ENCODE results near the gene APBA2.

DNA sequence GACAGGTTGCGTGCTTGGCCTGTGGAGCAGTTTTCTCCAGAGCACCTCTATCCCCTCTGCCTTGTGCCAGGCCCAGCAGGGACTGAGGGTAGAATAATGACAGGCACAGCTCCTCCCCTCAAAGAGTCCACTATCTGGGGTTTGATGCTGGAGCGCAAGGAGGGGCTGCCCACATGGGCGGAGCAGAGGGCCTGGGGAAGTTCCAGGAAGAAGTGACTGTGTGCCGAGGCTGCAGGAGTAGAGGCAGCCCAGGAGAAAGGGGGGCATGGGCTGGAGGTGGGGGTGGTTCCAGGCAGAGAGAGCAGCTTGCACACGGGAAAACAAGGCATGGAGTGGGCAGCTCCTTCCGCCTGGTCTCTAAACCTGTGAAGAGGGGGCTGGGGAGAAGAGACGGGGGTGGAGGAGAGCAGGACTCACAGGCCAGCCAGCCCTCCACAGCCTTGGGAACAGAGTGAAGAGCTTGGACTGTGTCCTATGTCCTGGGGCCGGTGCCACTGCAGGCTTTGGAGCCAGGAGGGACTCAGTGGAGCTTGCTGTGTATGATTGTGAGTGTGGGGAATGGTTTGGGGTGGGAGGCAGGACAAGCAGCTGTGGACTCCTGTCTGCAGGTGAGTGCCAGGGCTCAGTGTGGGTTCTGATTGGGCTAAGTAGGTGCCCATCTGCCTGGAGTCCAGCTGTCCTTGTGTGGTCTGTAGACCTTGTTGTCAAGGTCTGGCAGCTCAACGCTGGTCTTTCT, 48.1 kb downstream of the APBA2 start:
- TF ChIP-seq POLR2A (IDR thresholded peaks at IDR 0.05) = no peak
- TF ChIP-seq, protein P1, sequence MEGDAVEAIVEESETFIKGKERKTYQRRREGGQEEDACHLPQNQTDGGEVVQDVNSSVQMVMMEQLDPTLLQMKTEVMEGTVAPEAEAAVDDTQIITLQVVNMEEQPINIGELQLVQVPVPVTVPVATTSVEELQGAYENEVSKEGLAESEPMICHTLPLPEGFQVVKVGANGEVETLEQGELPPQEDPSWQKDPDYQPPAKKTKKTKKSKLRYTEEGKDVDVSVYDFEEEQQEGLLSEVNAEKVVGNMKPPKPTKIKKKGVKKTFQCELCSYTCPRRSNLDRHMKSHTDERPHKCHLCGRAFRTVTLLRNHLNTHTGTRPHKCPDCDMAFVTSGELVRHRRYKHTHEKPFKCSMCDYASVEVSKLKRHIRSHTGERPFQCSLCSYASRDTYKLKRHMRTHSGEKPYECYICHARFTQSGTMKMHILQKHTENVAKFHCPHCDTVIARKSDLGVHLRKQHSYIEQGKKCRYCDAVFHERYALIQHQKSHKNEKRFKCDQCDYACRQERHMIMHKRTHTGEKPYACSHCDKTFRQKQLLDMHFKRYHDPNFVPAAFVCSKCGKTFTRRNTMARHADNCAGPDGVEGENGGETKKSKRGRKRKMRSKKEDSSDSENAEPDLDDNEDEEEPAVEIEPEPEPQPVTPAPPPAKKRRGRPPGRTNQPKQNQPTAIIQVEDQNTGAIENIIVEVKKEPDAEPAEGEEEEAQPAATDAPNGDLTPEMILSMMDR (IDR thresholded peaks at IDR 0.05) = no peak

Data from heart left ventricle (tissue), 13 donors.